PC-9 (cell line): Measurements from ENCODE around the gene OR6S1. TPM values are rescaled to one million over a fixed set of nuclear protein-coding genes. Genes with fewer than 3 reads are reported as not detected.

Experiments used
- BruUV-seq: library from RNA; stranded (reverse); fragments of 400-500 nt; replicated peaks from 2 replicates; lab custom pipeline; 2021; lab: Mats Ljungman, UMichigan
- CTCF ChIA-PET: fragments of 300-600 bp; sonication (Branson Sonifier 250); formaldehyde crosslinking; loops from one replicate; lab custom pipeline; 2022; ENCODE audit warnings: antibody characterized with exemption; lab: Charles Lee
- POLR2A ChIA-PET: fragments of 300-600 bp; sonication (Branson Sonifier 250); formaldehyde crosslinking; loops from one replicate; lab custom pipeline; 2022; ENCODE audit warnings: antibody characterized with exemption; ENCODE audit not compliant: unreplicated experiment; lab: Charles Lee
- DNase-seq, 2 experiments: peaks; one replicate each; pipeline versions ENCODE4 v3.0.0 to v3.0.0-alpha.2; 2015 to 2022; ENCODE audit warnings: mixed read lengths in 1 of 2
- H2AFZ ChIP-seq: fragments of 200-600 bp; sonication (generic); 2 replicates; pipeline ENCODE4 v1.8.1; 2017; ENCODE audit warnings: antibody characterized with exemption
- H3F3A ChIP-seq: fragments of 200-600 bp; sonication (generic); 2 replicates; pipeline ENCODE4 v1.8.1; 2017; ENCODE audit warnings: antibody characterized with exemption, mild to moderate bottlenecking, low read depth; ENCODE audit not compliant: insufficient read depth
- H3K27ac ChIP-seq: fragments of 200-600 bp; sonication (generic); 2 replicates; pipeline ENCODE4 v1.6.1; 2016; ENCODE audit warnings: mixed run types
- H3K27me3 ChIP-seq: fragments of 200-600 bp; sonication (generic); 2 replicates; pipeline ENCODE4 v1.6.1; 2016; ENCODE audit warnings: low read depth, mixed run types; ENCODE audit not compliant: insufficient read depth
- H3K36me3 ChIP-seq: fragments of 200-600 bp; sonication (generic); 2 replicates; pipeline ENCODE4 v1.6.1; 2016; ENCODE audit warnings: low read depth, mixed run types
- H3K4me1 ChIP-seq: fragments of 200-600 bp; sonication (generic); replicated peaks from 2 replicates; pipeline ENCODE4 v1.6.1; 2016; ENCODE audit warnings: mixed run types; ENCODE audit not compliant: insufficient read depth
- H3K4me2 ChIP-seq: fragments of 200-600 bp; sonication (generic); 2 replicates; pipeline ENCODE4 v1.6.1; 2017; ENCODE audit warnings: mixed run types
- H3K4me3 ChIP-seq: fragments of 200-600 bp; sonication (generic); 2 replicates; pipeline ENCODE4 v1.6.1; 2016; ENCODE audit warnings: mixed run types
- H3K79me2 ChIP-seq: fragments of 200-600 bp; sonication (generic); 2 replicates; pipeline ENCODE4 v1.6.1; 2017; ENCODE audit warnings: low read depth, mixed run types
- H3K9me2 ChIP-seq: fragments of 200-600 bp; sonication (generic); 2 replicates; pipeline ENCODE4 v1.8.1; 2017; ENCODE audit warnings: mild to moderate bottlenecking; ENCODE audit not compliant: insufficient read depth
- H3K9me3 ChIP-seq: fragments of 200-600 bp; sonication (generic); 2 replicates; pipeline ENCODE4 v1.8.1; 2016; ENCODE audit warnings: low read depth; ENCODE audit not compliant: insufficient read depth
- H4K20me1 ChIP-seq: fragments of 200-600 bp; sonication (generic); 2 replicates; pipeline ENCODE4 v1.8.1; 2017; ENCODE audit not compliant: insufficient read depth
- CTCF ChIP-seq: fragments of 200-600 bp; sonication (generic); conservative IDR thresholded peaks from 2 replicates; pipeline ENCODE4 v1.6.1; 2017; ENCODE audit warnings: mixed run types, antibody characterized with exemption, mild to moderate bottlenecking, moderate library complexity
- EZH2 ChIP-seq: fragments of 200-600 bp; sonication (generic); IDR thresholded peaks from 2 replicates; pipeline ENCODE4 v1.8.0; 2017; ENCODE audit warnings: antibody characterized with exemption, low read depth
- intact Hi-C: fragments of 100-400 bp; cut with micrococcal nuclease; formaldehyde crosslinking; loops from one replicate; pipeline ENCODE4 v1.10.0; 2022; ENCODE audit not compliant: unreplicated experiment
- total RNA-seq: library from RNA; stranded (reverse); gene quantifications from 2 replicates; pipeline ENCODE4 v1.2.3, GENCODE V29; 2021

Gene OR6S1
- total RNA-seq, 1 experiment from 2014 or later, result not detected

- peak overlapping the region; percentile 69 for H3K4me2 ChIP-seq
- H3K36me3 ChIP-seq, result no peaks in the 10 kb centered on the region
- H3K27ac ChIP-seq, result peak overlapping the region; percentile 51
- H3K4me1 ChIP-seq, result peaks cover 24% of the 10 kb centered on the region
- TF ChIP-seq CTCF, result no peak
- TF ChIP-seq EZH2, result no peak
- no peaks in the 10 kb centered on the region for H3K9me3 ChIP-seq
- H3K4me3 ChIP-seq, result peak overlapping the region; percentile 63
- DNase-seq, result no peak
- peak overlapping the region; percentile 78 for H2AFZ ChIP-seq
- CTCF ChIA-PET, result no interaction called here
- H3F3A ChIP-seq, result peaks cover 36% of the 10 kb centered on the region
- no peaks in the 10 kb centered on the region for H3K79me2 ChIP-seq
- H3K27me3 ChIP-seq, result no peaks in the 10 kb centered on the region
- POLR2A ChIA-PET, result no interaction called here
- no peaks in the 10 kb centered on the region for H4K20me1 ChIP-seq
- no TSS peak for BruUV-seq
- intact Hi-C loops, result no loop called here
- H3K9me2 ChIP-seq, result no peaks in the 10 kb centered on the region
Measured at GRCh38 chr14:20614038-20614840, 27.3 kb downstream of the OR6S1 start.

DNA sequence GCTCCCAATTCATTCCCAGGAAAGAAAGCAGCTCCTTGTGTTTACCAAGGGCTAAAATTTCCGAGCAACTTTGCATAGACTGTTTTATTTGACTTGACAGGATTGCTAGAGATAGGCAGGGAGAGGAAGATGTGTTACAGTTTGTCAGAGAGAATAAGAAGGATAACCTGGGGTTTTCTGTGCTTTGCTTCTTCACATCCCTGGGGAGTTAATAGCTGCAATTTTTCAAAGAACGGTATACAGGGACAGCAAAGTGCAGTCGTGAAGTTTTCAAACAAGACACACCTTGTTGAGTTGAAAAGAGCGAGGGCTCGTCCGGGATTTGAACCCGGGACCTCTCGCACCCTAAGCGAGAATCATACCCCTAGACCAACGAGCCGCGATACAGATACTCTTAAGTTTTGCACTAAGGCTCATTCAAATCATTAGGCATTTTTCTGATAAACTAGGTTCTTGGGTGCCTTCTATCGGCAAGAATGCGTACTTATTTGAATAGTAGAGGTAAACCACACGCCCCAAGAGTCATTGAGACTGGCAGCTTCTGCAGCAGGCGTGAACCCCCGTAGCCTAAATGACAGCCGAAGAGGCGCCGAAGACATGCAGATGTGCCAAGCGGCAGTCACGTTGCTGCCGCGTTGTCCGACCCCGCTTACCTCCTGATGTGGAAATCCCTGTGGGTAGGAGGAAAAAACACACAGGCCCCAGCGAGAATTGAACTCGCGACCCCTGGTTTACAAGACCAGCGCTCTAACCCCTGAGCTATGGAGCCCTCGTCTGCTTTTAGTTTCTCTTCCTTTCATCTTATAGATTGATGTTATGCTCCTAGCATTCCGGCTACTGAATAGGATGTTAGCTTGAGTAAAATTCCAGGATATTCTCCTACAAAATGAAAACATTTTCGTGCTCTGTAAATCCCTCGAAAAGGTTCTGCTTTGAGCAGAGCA is 28.1 kb downstream of the OR6S1 start:
- H3K27ac ChIP-seq, result peak overlapping the region; percentile 51
- intact Hi-C loops, result loop anchor here (1.0 kb wide), 3 partner anchors 12 to 68 kb away; no protein-coding TSS in a partner anchor
- CTCF ChIA-PET, result interaction anchor here (0.5 to 0.6 kb wide), 3 partner anchors 77 to 244 kb away, joined by 3 to 4 read pairs (median 3); no protein-coding TSS in a partner anchor
- peaks cover 24% of the 10 kb centered on the region for H3K4me1 ChIP-seq
- DNase-seq, result peak; percentile 79 to 94
- no peaks in the 10 kb centered on the region for H3K36me3 ChIP-seq
- TF ChIP-seq CTCF, result peak; percentile 85
- no peak for TF ChIP-seq EZH2
- peak overlapping the region; percentile 78 for H2AFZ ChIP-seq
- H3K79me2 ChIP-seq, result no peaks in the 10 kb centered on the region
- POLR2A ChIA-PET, result interaction anchor here (0.6 to 1.1 kb wide), 3 partner anchors 152 to 244 kb away, joined by 5 to 6 read pairs (median 6); partner anchors contain the start of gene PIP4P1
- peak overlapping the region; percentile 63 for H3K4me3 ChIP-seq
- H3K27me3 ChIP-seq, result no peaks in the 10 kb centered on the region
- H3K9me3 ChIP-seq, result no peaks in the 10 kb centered on the region
- no peaks in the 10 kb centered on the region for H3K9me2 ChIP-seq
- BruUV-seq, result no TSS peak
- peaks cover 36% of the 10 kb centered on the region for H3F3A ChIP-seq
- H3K4me2 ChIP-seq, result peak overlapping the region; percentile 69
- H4K20me1 ChIP-seq, result no peaks in the 10 kb centered on the region

DNA sequence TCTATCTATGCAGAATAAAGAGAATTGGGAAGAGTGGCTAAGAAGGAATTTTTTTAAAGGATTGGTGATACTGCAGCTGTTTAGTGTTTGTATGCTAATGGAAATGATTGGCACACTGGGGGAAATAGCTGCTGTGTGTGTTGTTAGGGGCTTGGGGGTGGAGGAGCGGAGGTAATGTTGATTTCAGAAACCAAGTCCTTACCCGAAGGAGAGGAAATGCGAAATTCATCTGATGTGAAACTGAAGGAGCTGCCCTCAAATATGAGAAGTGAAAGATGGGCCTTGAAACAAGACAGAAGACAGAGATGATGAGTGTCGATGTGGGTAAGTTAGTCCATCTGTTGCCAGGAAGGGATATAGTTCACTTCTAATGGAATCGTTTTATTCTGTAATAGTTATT is 29.1 kb downstream of the OR6S1 start:
- intact Hi-C loops, result no loop called here
- Histone ChIP-seq H3K36me3 (no peaks in the 10 kb centered on the region), H3K4me3 (peak overlapping the region; percentile 16; the same call in 1 of the 2 replicates), H3K79me2 (no peaks in the 10 kb centered on the region), H2AFZ (no peak overlapping the region), H3F3A (peaks cover 36% of the 10 kb centered on the region), H3K4me1 (peaks cover 24% of the 10 kb centered on the region), H3K4me2 (peak overlapping the region; percentile 55), H4K20me1 (no peaks in the 10 kb centered on the region), H3K27ac (no peak overlapping the region), H3K27me3 (no peaks in the 10 kb centered on the region), H3K9me2 (no peaks in the 10 kb centered on the region), H3K9me3 (no peaks in the 10 kb centered on the region)
- TF ChIP-seq EZH2 (no peak), CTCF (no peak)
- no TSS peak for BruUV-seq
- ChIA-PET CTCF (no interaction called here), POLR2A (interaction anchor here (0.6 kb wide), 2 partner anchors 190 to 245 kb away, joined by 5 to 6 read pairs; no protein-coding TSS in a partner anchor)
- no peak for DNase-seq
